Measurements from ENCODE around the gene GCGR.

GRCh38 chr17:81846743-81847689 is 43.1 kb downstream of the GCGR start:
- no peak for TF ChIP-seq POLR2AphosphoS5 (IDR thresholded peaks at IDR 0.05; ENCODE audit: low read depth, low read length)
- no peak for TF ChIP-seq CTCF (IDR thresholded peaks at IDR 0.05)
- no peak for TF ChIP-seq MAX (IDR thresholded peaks at IDR 0.05; ENCODE audit: low read depth)
- TF ChIP-seq ELF1 (IDR thresholded peaks at IDR 0.05) = no peak
- TF ChIP-seq REST (IDR thresholded peaks at IDR 0.05; ENCODE audit: low read depth, low read length) = no peak
- TF ChIP-seq TAF1 (IDR thresholded peaks at IDR 0.05; ENCODE audit: borderline replicate concordance, low read depth, low read length) = no peak
- no peak for TF ChIP-seq CHD2 (IDR thresholded peaks at IDR 0.05; ENCODE audit: low read length, partially characterized antibody)
- TF ChIP-seq EP300 (IDR thresholded peaks at IDR 0.05; ENCODE audit: borderline replicate concordance in 1 of 2, low read depth in 1 of 2, low read length in 1 of 2) = no peak
- no peak for TF ChIP-seq MEF2A (IDR thresholded peaks at IDR 0.05; ENCODE audit: borderline replicate concordance, low read depth)
- TF ChIP-seq JUND (IDR thresholded peaks at IDR 0.05) = no peak
- no peak for TF ChIP-seq MXI1 (IDR thresholded peaks at IDR 0.05; ENCODE audit: low read depth, low read length)
- TF ChIP-seq RXRA (IDR thresholded peaks at IDR 0.05; ENCODE audit: borderline replicate concordance, low read depth) = no peak
- no peak for TF ChIP-seq RCOR1 (IDR thresholded peaks at IDR 0.05; ENCODE audit: low read length)
- TF ChIP-seq SIN3A (IDR thresholded peaks at IDR 0.05; ENCODE audit: borderline replicate concordance, low read depth, low read length) = no peak

Measured in SK-N-SH (cell line).